Kidney epithelial cell (primary cell): ENCODE data around the gene ASIC1. TPM values are rescaled to one million over a fixed set of nuclear protein-coding genes. Genes with fewer than 3 reads are reported as not detected.
"Not testable (repeated sequence)": the region's sequence is repeated elsewhere in the genome, so short reads cannot be mapped to it uniquely, and the experiment has no call there.

Experiments
- DNase-seq: peaks from one replicate; pipeline ENCODE4 v3.0.0-alpha.2; 2010; ENCODE audit warnings: low read depth
- H3K27me3 ChIP-seq: 2 replicates; pipeline ENCODE4 v1.6.0; 2011; ENCODE audit warnings: low read length; ENCODE audit not compliant: control insufficient read depth, insufficient read depth
- H3K36me3 ChIP-seq: 2 replicates; pipeline ENCODE4 v1.5.1; 2011; ENCODE audit warnings: low read length; ENCODE audit not compliant: control insufficient read depth, insufficient read depth
- H3K4me3 ChIP-seq: 2 replicates; pipeline ENCODE4 v1.5.1; 2011; ENCODE audit warnings: low read depth, mild to moderate bottlenecking, control low read depth, low read length
- CTCF ChIP-seq: IDR thresholded peaks from 2 replicates; pipeline ENCODE4 v1.5.1; 2011; ENCODE audit warnings: mild to moderate bottlenecking, moderate library complexity, low read length, control low read depth, inconsistent platforms; ENCODE audit not compliant: insufficient read depth, poor library complexity, severe bottlenecking
- total RNA-seq: library from RNA; depleted of rRNA; stranded (reverse); fragments of >200 nt; gene quantifications from 2 replicates; pipeline ENCODE4 v1.2.3, GENCODE V29; 2015

ASIC1 gene
- total RNA-seq, 1 donor from 2014 or later = 0.75 TPM

- no peak for DNase-seq
- H3K36me3 ChIP-seq = no peaks in the 10 kb centered on the region
- H3K27me3 ChIP-seq = peaks cover 3% of the 10 kb centered on the region
- TF ChIP-seq CTCF = no peak
- H3K4me3 ChIP-seq = no peak overlapping the region
These were observed 23.9 kb downstream of the ASIC1 start for GRCh38 chr12:50081096-50081808.

GRCh38 chr12:50082644-50083043 is 25.2 kb downstream of the ASIC1 start:
- no peak for DNase-seq
- H3K36me3 ChIP-seq = no peaks in the 10 kb centered on the region
- peaks cover 3% of the 10 kb centered on the region for H3K27me3 ChIP-seq
- no peak for TF ChIP-seq CTCF
- no peak overlapping the region for H3K4me3 ChIP-seq

GRCh38 chr12:50083301-50083700 is 25.9 kb downstream of the ASIC1 start:
- Histone ChIP-seq H3K27me3 (peaks cover 3% of the 10 kb centered on the region), H3K4me3 (no peak overlapping the region), H3K36me3 (no peaks in the 10 kb centered on the region)
- DNase-seq = no peak
- TF ChIP-seq CTCF = no peak

DNA sequence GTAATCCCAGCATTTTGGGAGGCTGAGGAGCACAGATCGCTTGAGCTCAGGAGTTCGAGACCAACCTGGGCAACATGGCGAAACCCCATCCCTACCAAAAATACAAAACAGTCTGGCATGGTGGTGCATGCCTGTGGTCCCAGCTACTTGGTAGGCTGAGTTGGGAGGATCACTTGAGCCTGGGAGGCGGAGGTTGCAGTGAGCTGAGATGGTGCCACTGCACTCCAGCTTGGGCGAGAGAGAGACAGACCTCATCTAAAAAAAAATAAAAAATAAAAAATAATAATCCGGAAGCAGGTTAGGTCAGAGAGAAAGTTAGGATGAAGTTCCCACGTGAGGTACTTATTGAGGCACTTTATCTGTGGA is 27.0 kb downstream of the ASIC1 start:
- H3K27me3 ChIP-seq, H3K36me3 ChIP-seq, DNase-seq: not testable (repeated sequence)
- peak overlapping the region; percentile 53 for H3K4me3 ChIP-seq

GRCh38 chr12:50084775-50085614 is 27.6 kb downstream of the ASIC1 start, which contains the start of gene SMARCD1:
Gene SMARCD1 (plus strand): TSS chr12:50085342. CDS start chr12:50085370, 28 bp downstream.
- peaks cover 3% of the 10 kb centered on the region for H3K27me3 ChIP-seq
- DNase-seq = peak; percentile 72
- peak; percentile 74 for TF ChIP-seq CTCF
- peak within 1 kb of the TSS; percentile 53 for H3K4me3 ChIP-seq
- H3K36me3 ChIP-seq = peaks cover 1% of the 10 kb centered on the region

DNA sequence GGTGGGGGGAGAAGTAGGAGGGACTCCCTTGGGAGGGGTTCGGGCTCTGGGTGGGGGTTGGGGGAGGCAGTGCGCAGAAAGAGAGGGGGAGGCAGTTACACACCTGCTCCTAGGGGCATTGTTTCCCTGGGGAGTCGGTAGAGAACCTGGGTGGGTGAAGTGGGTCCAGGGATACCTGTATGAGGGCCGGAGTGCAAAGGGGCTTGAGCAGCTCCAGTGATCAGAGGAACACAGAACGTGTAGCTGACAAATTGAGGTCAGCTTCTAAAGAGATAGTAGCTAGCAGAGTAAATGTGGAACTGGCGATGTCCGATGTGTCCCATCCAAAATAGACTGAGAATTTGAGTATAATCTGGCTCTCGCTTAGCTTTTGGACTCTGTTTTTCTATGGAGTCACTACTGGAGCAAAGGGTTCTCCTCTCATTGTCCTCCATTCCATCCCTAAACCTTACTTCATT is 28.2 kb downstream of the ASIC1 start:
- TF ChIP-seq CTCF = no peak
- Histone ChIP-seq H3K4me3 (peak overlapping the region; percentile 53), H3K36me3 (peaks cover 1% of the 10 kb centered on the region), H3K27me3 (peaks cover 3% of the 10 kb centered on the region)
- no peak for DNase-seq
